Activated T-cell treated with anti-CD3 and anti-CD28 coated beads for 4 hours (primary cell): ENCODE results near the gene CC2D1A.
A peak's percentile ranks its signal among the peaks of the same experiment; 100 is the strongest.

Experiments
- DNase-seq: peaks from one replicate; pipeline ENCODE4 v3.0.0-alpha.2; 2020

The CC2D1A gene

GRCh38 chr19:13880059-13881043 lies 25.6 kb upstream of the CC2D1A start:
- peak; percentile 98 for DNase-seq

GRCh38 chr19:13881251-13881691 lies 24.7 kb upstream of the CC2D1A start:
- no peak for DNase-seq

- DNase-seq, result no peak
Measured at GRCh38 chr19:13881692-13882418, 24.1 kb upstream of the CC2D1A start.

- no peak for DNase-seq
Measured at GRCh38 chr19:13882419-13882795, 23.6 kb upstream of the CC2D1A start.

- DNase-seq, result no peak
Measured at GRCh38 chr19:13882836-13883235, 23.2 kb upstream of the CC2D1A start.

- no peak for DNase-seq
Measured at GRCh38 chr19:13883516-13884064, 22.4 kb upstream of the CC2D1A start.

GRCh38 chr19:13884726-13885591 lies 21.0 kb upstream of the CC2D1A start:
- no peak for DNase-seq

GRCh38 chr19:13885826-13886365 lies 20.1 kb upstream of the CC2D1A start:
- no peak for DNase-seq

- no peak for DNase-seq
Measured at GRCh38 chr19:13887018-13887436, 19.0 kb upstream of the CC2D1A start.

GRCh38 chr19:13887517-13887916 lies 18.5 kb upstream of the CC2D1A start:
- DNase-seq, result no peak

- DNase-seq, result no peak
Measured at GRCh38 chr19:13888281-13888680, 17.7 kb upstream of the CC2D1A start.

GRCh38 chr19:13890136-13890535 lies 15.9 kb upstream of the CC2D1A start:
- DNase-seq, result no peak

GRCh38 chr19:13892870-13893269 lies 13.1 kb upstream of the CC2D1A start:
- no peak for DNase-seq

GRCh38 chr19:13894552-13894951 lies 11.4 kb upstream of the CC2D1A start:
- DNase-seq, result no peak

GRCh38 chr19:13896227-13896626 lies 9.8 kb upstream of the CC2D1A start:
- no peak for DNase-seq

GRCh38 chr19:13899393-13899792 lies 6.6 kb upstream of the CC2D1A start:
- DNase-seq, result no peak

GRCh38 chr19:13899912-13900584 lies 6.0 kb upstream of the CC2D1A start:
- DNase-seq, result no peak

GRCh38 chr19:13902993-13903555 lies 2.9 kb upstream of the CC2D1A start:
- DNase-seq, result no peak

- no peak for DNase-seq
Measured at GRCh38 chr19:13906521-13906904, 512 bp downstream of the CC2D1A start.

- DNase-seq, result no peak
Measured at GRCh38 chr19:13906910-13907309, 909 bp downstream of the CC2D1A start.

- DNase-seq, result no peak
Measured at GRCh38 chr19:13908674-13909073, 2.7 kb downstream of the CC2D1A start.
